Activated naive CD8-positive, alpha-beta T cell treated with anti-CD3 and anti-CD28 coated beads, Interleukin-2, amount 50 U/mL, for 16 hours (primary cell): ENCODE data around the gene ZFPL1.

Experiments used
- DNase-seq: peaks from one replicate; pipeline ENCODE4 v3.0.0-alpha.2; 2020; ENCODE audit warnings: low read depth, low spot score

ZFPL1 gene

GRCh38 chr11:65059959-65060824 is 23.8 kb upstream of the ZFPL1 start:
- DNase-seq: no peak

GRCh38 chr11:65060913-65061408 is 23.1 kb upstream of the ZFPL1 start:
- no peak for DNase-seq

GRCh38 chr11:65063532-65063931 is 20.5 kb upstream of the ZFPL1 start:
- no peak for DNase-seq

- no peak for DNase-seq
Measured at GRCh38 chr11:65064847-65065240, 19.2 kb upstream of the ZFPL1 start.

- no peak for DNase-seq
Measured at GRCh38 chr11:65065851-65066250, 18.2 kb upstream of the ZFPL1 start.

- DNase-seq: no peak
Measured at GRCh38 chr11:65066315-65066714, 17.7 kb upstream of the ZFPL1 start.

- DNase-seq: no peak
Measured at GRCh38 chr11:65066805-65067291, 17.2 kb upstream of the ZFPL1 start.

GRCh38 chr11:65067446-65067845 is 16.6 kb upstream of the ZFPL1 start:
- no peak for DNase-seq

- no peak for DNase-seq
Measured at GRCh38 chr11:65069217-65069616, 14.8 kb upstream of the ZFPL1 start.

- DNase-seq: no peak
Measured at GRCh38 chr11:65071907-65072630, 12.0 kb upstream of the ZFPL1 start.

GRCh38 chr11:65072631-65072966 is 11.4 kb upstream of the ZFPL1 start:
- no peak for DNase-seq

GRCh38 chr11:65077451-65077850 is 6.6 kb upstream of the ZFPL1 start:
- no peak for DNase-seq

GRCh38 chr11:65078151-65078550 is 5.9 kb upstream of the ZFPL1 start:
- peak; percentile 25 for DNase-seq

- no peak for DNase-seq
Measured at GRCh38 chr11:65078786-65079342, 5.2 kb upstream of the ZFPL1 start.

GRCh38 chr11:65083134-65083833 is 738 bp upstream of the ZFPL1 start:
- no peak for DNase-seq

GRCh38 chr11:65084598-65085375 is 765 bp downstream of the ZFPL1 start:
- no peak for DNase-seq

GRCh38 chr11:65085446-65085845 is 1.4 kb downstream of the ZFPL1 start:
- no peak for DNase-seq

- DNase-seq: no peak
Measured at GRCh38 chr11:65086809-65087208, 2.8 kb downstream of the ZFPL1 start.

- no peak for DNase-seq
Measured at GRCh38 chr11:65087216-65087615, 3.2 kb downstream of the ZFPL1 start.

GRCh38 chr11:65087827-65088226 is 3.8 kb downstream of the ZFPL1 start:
- DNase-seq: no peak

GRCh38 chr11:65089621-65090020 is 5.6 kb downstream of the ZFPL1 start:
- DNase-seq: no peak
